Esophagus squamous epithelium (tissue), 5 donors: ENCODE results near the gene S100A6. TPM values are rescaled to one million over a fixed set of nuclear protein-coding genes. Genes with fewer than 3 reads are reported as not detected.
"Not testable (repeated sequence)": the region's sequence is repeated elsewhere in the genome, so short reads cannot be mapped to it uniquely, and the experiment has no call there.

Experiments used
- DNase-seq: peaks from one replicate; lab custom pipeline; 2025; lab: John Stamatoyannopoulos, UW
- H3K27ac ChIP-seq, 4 donors: fragments of 200-600 bp; sonication (generic); one replicate each; pipeline ENCODE4 v1.5.1; 2016 to 2019; ENCODE audit warnings: mild to moderate bottlenecking in 1 of 4
- H3K27me3 ChIP-seq, 4 donors: fragments of 200-600 bp; sonication (generic); 1 replicate in 3 of 4; 2 replicates in 1 of 4; pipeline versions ENCODE4 v1.5.1 to v1.6.0; 2017 to 2021; ENCODE audit warnings: antibody characterized with exemption in 1 of 4
- H3K36me3 ChIP-seq, 3 donors: fragments of 200-600 bp; sonication (generic); one replicate each; pipeline ENCODE4 v1.5.1; 2016 to 2019
- H3K4me1 ChIP-seq, 3 donors: fragments of 200-600 bp; sonication (generic); one replicate each; pipeline ENCODE4 v1.5.1; 2017 to 2019
- H3K4me3 ChIP-seq, 4 donors: fragments of 200-600 bp; sonication (generic); 1 replicate in 3 of 4; 2 replicates in 1 of 4; pipeline ENCODE4 v1.5.1; 2016 to 2019; ENCODE audit warnings: mild to moderate bottlenecking in 2 of 4, moderate library complexity in 1 of 4
- H3K9me3 ChIP-seq, 3 donors: fragments of 200-600 bp; sonication (generic); one replicate each; pipeline ENCODE4 v1.5.1; 2016 to 2019
- CTCF ChIP-seq, 6 experiments: fragments of 450-650 bp in 4 of 6; fragments of 200-600 bp in 2 of 6; sonication (generic) in 2 of 6; IDR thresholded peaks; one replicate each; pipeline ENCODE4 v1.5.1; 2016 to 2019; ENCODE audit warnings: antibody characterized with exemption in 6 of 6, mild to moderate bottlenecking in 4 of 6, moderate library complexity in 4 of 6
- POLR2A ChIP-seq, 4 donors: fragments of 450-650 bp; IDR thresholded peaks; one replicate each; pipeline ENCODE4 v1.6.1; 2017; ENCODE audit warnings: antibody characterized with exemption in 4 of 4, mild to moderate bottlenecking in 4 of 4, moderate library complexity in 3 of 4
- WGBS, 2 donors: methylation state at CpG; one replicate each; pipeline ENCODE4 v1.1.5; 2018; 5-methylcytosine and 5-hydroxymethylcytosine counted together
- intact Hi-C: fragments of 100-400 bp; cut with DNase I; formaldehyde crosslinking; loops from one replicate; pipeline ENCODE4 v1.15.0; 2022
- total RNA-seq, 4 donors: library from RNA; depleted of rRNA; stranded (reverse); fragments of >200 nt; gene quantifications; one replicate each; pipeline ENCODE4 v1.1.0, GENCODE V29; 2016
- donor health status: DM: yes; HTN: yes; CAD: no.

The S100A6 gene
- total RNA-seq, 4 donors from 2014 or later: 270 to 943 (median 394) TPM

- 80 to 86% methylated on average over 2 to 4 of the region's 4 CpGs for WGBS, 2 donors
These were observed 14.8 kb downstream of the S100A6 start for GRCh38 chr1:153520818-153521476.

GRCh38 chr1:153520137-153520691, 15.6 kb downstream of the S100A6 start:
- H3K27ac ChIP-seq, DNase-seq, intact Hi-C loops, H3K9me3 ChIP-seq, H3K27me3 ChIP-seq, H3K36me3 ChIP-seq, H3K4me3 ChIP-seq: not testable (repeated sequence)
- H3K4me1 ChIP-seq: peaks cover 11 to 29% (median 23%) of the 10 kb centered on the region in 3 donors
- WGBS, 2 donors: 73 to 80% methylated on average over 4 to 5 of the region's 5 CpGs

More at GRCh38 chr1:153520818-153521476, 14.8 kb downstream of the S100A6 start:
- no peak for DNase-seq
- Histone ChIP-seq H3K27ac (no peak overlapping the region), H3K27me3 (no peaks in the 10 kb centered on the region), H3K36me3 (no peaks in the 10 kb centered on the region), H3K9me3 (no peaks in the 10 kb centered on the region), H3K4me1 (peaks cover 11 to 29% (median 25%) of the 10 kb centered on the region in 3 donors), H3K4me3 (no peak overlapping the region)
- intact Hi-C loops: no loop called here
- no peak for TF ChIP-seq POLR2A (IDR thresholded peaks at IDR 0.05)

GRCh38 chr1:153519242-153519641, 16.5 kb downstream of the S100A6 start:
- TF ChIP-seq CTCF (IDR thresholded peaks at IDR 0.05): no peak
- no peak for TF ChIP-seq POLR2A (IDR thresholded peaks at IDR 0.05)
- no peak for DNase-seq
- Histone ChIP-seq H3K4me3 (no peak overlapping the region), H3K36me3 (no peaks in the 10 kb centered on the region), H3K4me1 (peaks cover 18 to 29% (median 19%) of the 10 kb centered on the region in 3 donors), H3K9me3 (no peaks in the 10 kb centered on the region), H3K27me3 (no peaks in the 10 kb centered on the region), H3K27ac (no peak overlapping the region)
- intact Hi-C loops: loop anchor here (10.0 kb wide), 1 partner anchor 46 kb away; the partner anchor contains the start of gene S100A2
- 76 to 84% methylated on average over 3 of the region's 3 CpGs for WGBS, 2 donors

- Histone ChIP-seq H3K9me3 (no peaks in the 10 kb centered on the region), H3K27ac (peak overlapping the region; percentile 84 to 92 (median 92)), H3K27me3 (no peaks in the 10 kb centered on the region), H3K36me3 (no peaks in the 10 kb centered on the region), H3K4me1 (peaks cover 18 to 44% (median 21%) of the 10 kb centered on the region in 3 donors), H3K4me3 (peak overlapping the region in 1 of 4 donors; percentile 3)
- 17 to 41% methylated on average over 5 to 6 of the region's 8 CpGs for WGBS, 2 donors
- intact Hi-C loops: loop anchor here (10.0 kb wide), 1 partner anchor 49 kb away; the partner anchor contains the start of gene S100A2
- DNase-seq: no peak
- peak in 1 of 6 experiments; percentile 6 for TF ChIP-seq CTCF (IDR thresholded peaks at IDR 0.05)
- peak in 1 of 4 donors; percentile 50 for TF ChIP-seq POLR2A (IDR thresholded peaks at IDR 0.05)
These were observed 20.0 kb downstream of the S100A6 start for GRCh38 chr1:153515504-153516394.

- Histone ChIP-seq H3K9me3 (no peaks in the 10 kb centered on the region), H3K27me3 (no peaks in the 10 kb centered on the region), H3K27ac (no peak overlapping the region), H3K4me3 (no peak overlapping the region), H3K36me3 (no peaks in the 10 kb centered on the region), H3K4me1 (peaks cover 18 to 49% (median 21%) of the 10 kb centered on the region in 3 donors)
- WGBS, 2 donors: 93 to 94% methylated on average over 6 to 7 of the region's 7 CpGs
- intact Hi-C loops: loop anchor here (10.0 kb wide), 1 partner anchor 51 kb away; the partner anchor contains the start of gene S100A2
- no peak for DNase-seq
- TF ChIP-seq CTCF (IDR thresholded peaks at IDR 0.05) (no peak), POLR2A (IDR thresholded peaks at IDR 0.05) (no peak)
These were observed 22.1 kb downstream of the S100A6 start for GRCh38 chr1:153513666-153514065.
